ENCODE measurements around the gene PHF21B.

PHF21B gene

GRCh38 chr22:44847892-44848291 lies 161.9 kb downstream of the PHF21B start:
- Mint-ChIP-seq H3K27ac (ENCODE audit: low read depth) (no peak overlapping the region), H3K4me3 (no peak overlapping the region), H3K27me3 (peaks cover 15% of the 10 kb centered on the region), H3K9me3 (peaks cover 6% of the 10 kb centered on the region), H3K4me1 (no peaks in the 10 kb centered on the region), H3K36me3 (ENCODE audit: insufficient read depth) (peaks cover 3% of the 10 kb centered on the region)
- no peak for DNase-seq (ENCODE audit: low spot score in 2 of 2)
- no peak for ATAC-seq (replicated peaks; ENCODE audit: extremely low read depth, poor library complexity, severe bottlenecking)

GRCh38 chr22:44847380-44847779 lies 162.4 kb downstream of the PHF21B start:
- Mint-ChIP-seq H3K36me3 (ENCODE audit: insufficient read depth) (peaks cover 3% of the 10 kb centered on the region), H3K9me3 (peaks cover 6% of the 10 kb centered on the region), H3K27ac (ENCODE audit: low read depth) (no peak overlapping the region), H3K4me3 (no peak overlapping the region), H3K4me1 (no peaks in the 10 kb centered on the region), H3K27me3 (peaks cover 15% of the 10 kb centered on the region)
- no peak for ATAC-seq (replicated peaks; ENCODE audit: extremely low read depth, poor library complexity, severe bottlenecking)
- no peak for DNase-seq (ENCODE audit: low spot score in 2 of 2)

GRCh38 chr22:44846726-44847275 lies 163.0 kb downstream of the PHF21B start:
- Mint-ChIP-seq H3K4me3 (no peak overlapping the region), H3K27me3 (peaks cover 15% of the 10 kb centered on the region), H3K9me3 (peaks cover 6% of the 10 kb centered on the region), H3K4me1 (no peaks in the 10 kb centered on the region), H3K27ac (ENCODE audit: low read depth) (no peak overlapping the region), H3K36me3 (ENCODE audit: insufficient read depth) (peaks cover 4% of the 10 kb centered on the region)
- DNase-seq (ENCODE audit: low spot score in 2 of 2), result no peak
- ATAC-seq (replicated peaks; ENCODE audit: extremely low read depth, poor library complexity, severe bottlenecking), result no peak

- Mint-ChIP-seq H3K27ac (ENCODE audit: low read depth) (no peak overlapping the region), H3K36me3 (ENCODE audit: insufficient read depth) (peaks cover 5% of the 10 kb centered on the region), H3K4me1 (no peaks in the 10 kb centered on the region), H3K4me3 (no peak overlapping the region), H3K9me3 (peaks cover 6% of the 10 kb centered on the region), H3K27me3 (peaks cover 21% of the 10 kb centered on the region)
- no peak for ATAC-seq (replicated peaks; ENCODE audit: extremely low read depth, poor library complexity, severe bottlenecking)
- DNase-seq (ENCODE audit: low spot score in 2 of 2), result no peak
Measured at GRCh38 chr22:44845796-44846720, 163.7 kb downstream of the PHF21B start.

GRCh38 chr22:44845191-44845590 lies 164.6 kb downstream of the PHF21B start:
- ATAC-seq (replicated peaks; ENCODE audit: extremely low read depth, poor library complexity, severe bottlenecking) (no peak), DNase-seq (ENCODE audit: low spot score in 2 of 2) (no peak)
- peaks cover 7% of the 10 kb centered on the region for H3K36me3 Mint-ChIP-seq (ENCODE audit: insufficient read depth)
- H3K9me3 Mint-ChIP-seq, result peaks cover 6% of the 10 kb centered on the region
- no peak overlapping the region for H3K4me3 Mint-ChIP-seq
- peaks cover 30% of the 10 kb centered on the region for H3K27me3 Mint-ChIP-seq
- H3K4me1 Mint-ChIP-seq, result no peaks in the 10 kb centered on the region
- H3K27ac Mint-ChIP-seq (ENCODE audit: low read depth), result no peak overlapping the region

- no peak for ATAC-seq (replicated peaks; ENCODE audit: extremely low read depth, poor library complexity, severe bottlenecking)
- Mint-ChIP-seq H3K4me3 (no peak overlapping the region), H3K9me3 (peaks cover 6% of the 10 kb centered on the region), H3K4me1 (no peaks in the 10 kb centered on the region), H3K27ac (ENCODE audit: low read depth) (no peak overlapping the region), H3K27me3 (peaks cover 33% of the 10 kb centered on the region), H3K36me3 (ENCODE audit: insufficient read depth) (peaks cover 5% of the 10 kb centered on the region)
- no peak for DNase-seq (ENCODE audit: low spot score in 2 of 2)
Measured at GRCh38 chr22:44842417-44842816, 167.4 kb downstream of the PHF21B start.

GRCh38 chr22:44840611-44841322 lies 169.0 kb downstream of the PHF21B start:
- H3K36me3 Mint-ChIP-seq (ENCODE audit: insufficient read depth), result peaks cover 8% of the 10 kb centered on the region
- peaks cover 6% of the 10 kb centered on the region for H3K9me3 Mint-ChIP-seq
- H3K27ac Mint-ChIP-seq (ENCODE audit: low read depth), result no peak overlapping the region
- ATAC-seq (replicated peaks; ENCODE audit: extremely low read depth, poor library complexity, severe bottlenecking) (no peak), DNase-seq (ENCODE audit: low spot score in 2 of 2) (no peak)
- H3K4me1 Mint-ChIP-seq, result no peaks in the 10 kb centered on the region
- no peak overlapping the region for H3K4me3 Mint-ChIP-seq
- peaks cover 38% of the 10 kb centered on the region for H3K27me3 Mint-ChIP-seq

GRCh38 chr22:44839721-44840120 lies 170.1 kb downstream of the PHF21B start:
- no peak for ATAC-seq (replicated peaks; ENCODE audit: extremely low read depth, poor library complexity, severe bottlenecking)

GRCh38 chr22:44839061-44839460 lies 170.7 kb downstream of the PHF21B start:
- peaks cover 7% of the 10 kb centered on the region for H3K9me3 Mint-ChIP-seq
- ATAC-seq (replicated peaks; ENCODE audit: extremely low read depth, poor library complexity, severe bottlenecking) (no peak), DNase-seq (ENCODE audit: low spot score in 2 of 2) (no peak)
- H3K27me3 Mint-ChIP-seq, result peaks cover 41% of the 10 kb centered on the region
- no peaks in the 10 kb centered on the region for H3K4me1 Mint-ChIP-seq
- H3K27ac Mint-ChIP-seq (ENCODE audit: low read depth), result no peak overlapping the region
- H3K4me3 Mint-ChIP-seq, result no peak overlapping the region
- H3K36me3 Mint-ChIP-seq (ENCODE audit: insufficient read depth), result peaks cover 8% of the 10 kb centered on the region

More at GRCh38 chr22:44839721-44840120, 170.1 kb downstream of the PHF21B start:
- H3K4me1 Mint-ChIP-seq, result no peaks in the 10 kb centered on the region
- peaks cover 8% of the 10 kb centered on the region for H3K36me3 Mint-ChIP-seq (ENCODE audit: insufficient read depth)
- peaks cover 38% of the 10 kb centered on the region for H3K27me3 Mint-ChIP-seq
- H3K9me3 Mint-ChIP-seq, result peaks cover 5% of the 10 kb centered on the region
- no peak overlapping the region for H3K4me3 Mint-ChIP-seq
- H3K27ac Mint-ChIP-seq (ENCODE audit: low read depth), result no peak overlapping the region
- DNase-seq (ENCODE audit: low spot score in 2 of 2), result no peak

GRCh38 chr22:44838316-44839016 lies 171.3 kb downstream of the PHF21B start:
- DNase-seq (ENCODE audit: low spot score in 2 of 2), result no peak
- Mint-ChIP-seq H3K4me3 (no peak overlapping the region), H3K36me3 (ENCODE audit: insufficient read depth) (peaks cover 8% of the 10 kb centered on the region), H3K9me3 (peaks cover 7% of the 10 kb centered on the region), H3K4me1 (no peaks in the 10 kb centered on the region), H3K27me3 (peaks cover 46% of the 10 kb centered on the region), H3K27ac (ENCODE audit: low read depth) (no peak overlapping the region)
- ATAC-seq (replicated peaks; ENCODE audit: extremely low read depth, poor library complexity, severe bottlenecking), result no peak

- ATAC-seq (replicated peaks; ENCODE audit: extremely low read depth, poor library complexity, severe bottlenecking), result no peak
- no peak for DNase-seq (ENCODE audit: low spot score in 2 of 2)
- Mint-ChIP-seq H3K27ac (ENCODE audit: low read depth) (no peak overlapping the region), H3K27me3 (peaks cover 56% of the 10 kb centered on the region), H3K36me3 (ENCODE audit: insufficient read depth) (peaks cover 8% of the 10 kb centered on the region), H3K9me3 (peaks cover 7% of the 10 kb centered on the region), H3K4me3 (no peak overlapping the region), H3K4me1 (no peaks in the 10 kb centered on the region)
Measured at GRCh38 chr22:44837481-44837880, 172.3 kb downstream of the PHF21B start.

GRCh38 chr22:44834065-44834464 lies 175.7 kb downstream of the PHF21B start:
- H3K4me1 Mint-ChIP-seq, result no peaks in the 10 kb centered on the region
- DNase-seq (ENCODE audit: low spot score in 2 of 2) (no peak), ATAC-seq (replicated peaks; ENCODE audit: extremely low read depth, poor library complexity, severe bottlenecking) (no peak)
- H3K27me3 Mint-ChIP-seq, result peaks cover 40% of the 10 kb centered on the region
- no peak overlapping the region for H3K27ac Mint-ChIP-seq (ENCODE audit: low read depth)
- H3K4me3 Mint-ChIP-seq, result no peak overlapping the region
- H3K9me3 Mint-ChIP-seq, result peaks cover 7% of the 10 kb centered on the region
- peaks cover 5% of the 10 kb centered on the region for H3K36me3 Mint-ChIP-seq (ENCODE audit: insufficient read depth)
